ENCODE measurements around the gene STPG3. TPM values are rescaled to one million over a fixed set of nuclear protein-coding genes. Genes with fewer than 3 reads are reported as not detected.

STPG3 gene
- polyA plus RNA-seq, 1 donor (not counting 4 experiments of a cell fraction or from before 2014, with no cell fraction given): not detected

DNA sequence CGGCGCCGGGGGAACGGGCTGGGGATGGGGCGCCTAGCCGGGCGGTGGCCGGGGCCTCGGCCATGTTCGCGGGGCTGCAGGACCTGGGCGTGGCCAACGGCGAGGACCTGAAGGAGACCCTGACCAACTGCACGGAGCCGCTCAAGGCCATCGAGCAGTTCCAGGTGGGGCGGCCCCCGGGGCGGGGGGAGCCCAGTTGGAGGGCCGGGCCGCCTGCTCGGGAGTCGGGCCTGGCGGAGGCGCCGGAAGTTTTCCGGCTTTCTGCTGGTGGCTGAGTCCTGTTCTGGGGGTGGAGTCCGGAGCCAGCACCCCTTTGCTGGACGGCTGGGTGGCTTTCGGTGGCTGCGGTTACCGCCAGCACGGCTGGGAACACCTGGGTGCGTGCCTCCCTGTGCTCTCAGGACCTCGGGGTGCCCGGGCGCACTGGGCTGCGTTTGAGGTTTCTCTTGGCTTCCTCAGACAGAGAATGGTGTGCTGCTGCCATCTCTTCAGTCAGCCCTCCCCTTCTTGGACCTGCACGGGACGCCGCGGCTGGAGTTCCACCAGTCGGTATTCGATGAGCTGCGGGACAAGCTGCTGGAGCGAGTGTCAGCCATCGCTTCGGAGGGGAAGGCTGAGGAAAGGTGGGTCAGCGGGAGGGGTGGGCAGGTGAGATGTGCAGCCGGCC is 4.5 kb downstream of the STPG3 start:
- Histone ChIP-seq H4K20me1 (ENCODE audit: control insufficient read depth, extremely low read depth, insufficient read depth, low read length) (no peaks in the 10 kb centered on the region), H3K4me1 (ENCODE audit: control insufficient read depth, extremely low read depth, insufficient read depth, low read length) (peaks cover 15% of the 10 kb centered on the region), H3K79me2 (ENCODE audit: control insufficient read depth, insufficient read depth, low read length) (peaks cover 26% of the 10 kb centered on the region), H3K9me1 (ENCODE audit: control insufficient read depth, extremely low read depth, insufficient read depth, low read length) (no peaks in the 10 kb centered on the region), H3K9ac (ENCODE audit: control insufficient read depth, extremely low read depth, insufficient read depth, low read length) (peak overlapping the region; percentile 83), H3K36me3 (ENCODE audit: control insufficient read depth in 2 of 2, extremely low read depth in 1 of 2, insufficient read depth in 2 of 2, low read length in 2 of 2) (peaks cover 8 to 22% of the 10 kb centered on the region in 2 experiments), H3K9me3 (ENCODE audit: control insufficient read depth, low read depth, low read length) (no peaks in the 10 kb centered on the region), H3K27ac (ENCODE audit: control insufficient read depth, insufficient read depth, low read length) (peak overlapping the region; percentile 58), H3K4me3 (ENCODE audit: control insufficient read depth in 2 of 3, extremely low read depth in 1 of 3, insufficient read depth in 2 of 3, low read depth in 1 of 3, low read length in 3 of 3) (peak overlapping the region; percentile 70 to 97 (median 84)), H3K4me2 (ENCODE audit: control insufficient read depth, extremely low read depth, insufficient read depth, low read depth, low read length) (peak overlapping the region; percentile 91), H3K27me3 (ENCODE audit: control insufficient read depth, extremely low read depth, insufficient read depth, low read length) (no peaks in the 10 kb centered on the region), H2AFZ (ENCODE audit: control insufficient read depth, low read length) (peak overlapping the region; percentile 53)
- FAIRE-seq (no peak), DNase-seq (ENCODE audit: low read depth, low spot score) (no peak)
- TF ChIP-seq EZH2 (IDR thresholded peaks at IDR 0.05; ENCODE audit: low read length): no peak
- TF ChIP-seq, protein P1, sequence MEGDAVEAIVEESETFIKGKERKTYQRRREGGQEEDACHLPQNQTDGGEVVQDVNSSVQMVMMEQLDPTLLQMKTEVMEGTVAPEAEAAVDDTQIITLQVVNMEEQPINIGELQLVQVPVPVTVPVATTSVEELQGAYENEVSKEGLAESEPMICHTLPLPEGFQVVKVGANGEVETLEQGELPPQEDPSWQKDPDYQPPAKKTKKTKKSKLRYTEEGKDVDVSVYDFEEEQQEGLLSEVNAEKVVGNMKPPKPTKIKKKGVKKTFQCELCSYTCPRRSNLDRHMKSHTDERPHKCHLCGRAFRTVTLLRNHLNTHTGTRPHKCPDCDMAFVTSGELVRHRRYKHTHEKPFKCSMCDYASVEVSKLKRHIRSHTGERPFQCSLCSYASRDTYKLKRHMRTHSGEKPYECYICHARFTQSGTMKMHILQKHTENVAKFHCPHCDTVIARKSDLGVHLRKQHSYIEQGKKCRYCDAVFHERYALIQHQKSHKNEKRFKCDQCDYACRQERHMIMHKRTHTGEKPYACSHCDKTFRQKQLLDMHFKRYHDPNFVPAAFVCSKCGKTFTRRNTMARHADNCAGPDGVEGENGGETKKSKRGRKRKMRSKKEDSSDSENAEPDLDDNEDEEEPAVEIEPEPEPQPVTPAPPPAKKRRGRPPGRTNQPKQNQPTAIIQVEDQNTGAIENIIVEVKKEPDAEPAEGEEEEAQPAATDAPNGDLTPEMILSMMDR (optimal IDR thresholded peaks at IDR 0.05 in 1 of 3, IDR thresholded peaks at IDR 0.05 in 1 of 3, conservative IDR thresholded peaks at IDR 0.05 in 1 of 3; ENCODE audit: extremely low read depth in 1 of 3, insufficient read depth in 2 of 3, low read length in 3 of 3): no peak
- dilution Hi-C loops (cut with MboI; ENCODE audit: extremely low pct_ligation_motif_present, low sequenced_read_pairs): no loop called here

DNA sequence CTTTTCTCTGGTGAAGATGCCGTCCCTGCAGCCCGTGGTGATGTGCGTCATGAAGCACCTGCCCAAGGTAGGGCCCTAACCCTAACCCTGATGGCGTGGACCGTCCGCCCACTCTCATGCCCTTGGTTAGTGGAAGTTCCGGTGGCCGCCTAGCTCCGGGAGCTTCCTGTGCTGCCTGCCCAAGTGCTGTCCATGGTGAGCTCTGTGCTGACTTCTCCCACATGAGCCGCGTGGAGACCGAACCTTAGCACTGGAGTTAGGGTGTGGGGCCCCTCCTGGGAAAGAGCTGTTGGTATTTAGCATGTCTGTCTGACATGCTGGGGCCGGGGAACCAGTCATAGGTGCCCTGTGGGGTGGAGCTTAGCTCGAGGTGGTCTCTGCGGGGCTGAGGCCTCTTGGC is 5.3 kb downstream of the STPG3 start:
- no peaks in the 10 kb centered on the region for H3K27me3 ChIP-seq (ENCODE audit: control insufficient read depth, extremely low read depth, insufficient read depth, low read length)
- peak overlapping the region; percentile 70 to 97 (median 84) for H3K4me3 ChIP-seq (ENCODE audit: control insufficient read depth in 2 of 3, extremely low read depth in 1 of 3, insufficient read depth in 2 of 3, low read depth in 1 of 3, low read length in 3 of 3)
- no peaks in the 10 kb centered on the region for H4K20me1 ChIP-seq (ENCODE audit: control insufficient read depth, extremely low read depth, insufficient read depth, low read length)
- no peak overlapping the region for H2AFZ ChIP-seq (ENCODE audit: control insufficient read depth, low read length)
- DNase-seq (ENCODE audit: low read depth, low spot score) (no peak), FAIRE-seq (no peak)
- dilution Hi-C loops (cut with MboI; ENCODE audit: extremely low pct_ligation_motif_present, low sequenced_read_pairs): no loop called here
- no peaks in the 10 kb centered on the region for H3K9me1 ChIP-seq (ENCODE audit: control insufficient read depth, extremely low read depth, insufficient read depth, low read length)
- H3K4me2 ChIP-seq (ENCODE audit: control insufficient read depth, extremely low read depth, insufficient read depth, low read depth, low read length): peak overlapping the region; percentile 91
- no peak overlapping the region for H3K27ac ChIP-seq (ENCODE audit: control insufficient read depth, insufficient read depth, low read length)
- peaks cover 26% of the 10 kb centered on the region for H3K79me2 ChIP-seq (ENCODE audit: control insufficient read depth, insufficient read depth, low read length)
- peak overlapping the region; percentile 83 for H3K9ac ChIP-seq (ENCODE audit: control insufficient read depth, extremely low read depth, insufficient read depth, low read length)
- H3K36me3 ChIP-seq (ENCODE audit: control insufficient read depth in 2 of 2, extremely low read depth in 1 of 2, insufficient read depth in 2 of 2, low read length in 2 of 2): peaks cover 8 to 22% of the 10 kb centered on the region in 2 experiments
- TF ChIP-seq, protein P1 (optimal IDR thresholded peaks at IDR 0.05 in 1 of 3, IDR thresholded peaks at IDR 0.05 in 1 of 3, conservative IDR thresholded peaks at IDR 0.05 in 1 of 3; ENCODE audit: extremely low read depth in 1 of 3, insufficient read depth in 2 of 3, low read length in 3 of 3): no peak
- no peak for TF ChIP-seq EZH2 (IDR thresholded peaks at IDR 0.05; ENCODE audit: low read length)
- H3K9me3 ChIP-seq (ENCODE audit: control insufficient read depth, low read depth, low read length): no peaks in the 10 kb centered on the region
- H3K4me1 ChIP-seq (ENCODE audit: control insufficient read depth, extremely low read depth, insufficient read depth, low read length): peaks cover 15% of the 10 kb centered on the region
